H1 (cell line): ENCODE results near the gene DAZAP1. TPM values are rescaled to one million over a fixed set of nuclear protein-coding genes. Genes with fewer than 3 reads are reported as not detected.

Source experiments
- CTCF ChIA-PET: fragments of 300-600 bp; sonication (Branson Sonifier 250); formaldehyde crosslinking; loops from one replicate; lab custom pipeline; 2021; ENCODE audit not compliant: partially characterized antibody; lab: Charles Lee
- POLR2A ChIA-PET: fragments of 300-600 bp; sonication (Branson Sonifier 250); formaldehyde crosslinking; loops from one replicate; lab custom pipeline; 2021; ENCODE audit warnings: inconsistent platforms; ENCODE audit not compliant: partially characterized antibody; lab: Charles Lee
- DNase-seq, 2 experiments: peaks; one replicate each; pipeline versions ENCODE4 v3.0.0 to v3.0.0-alpha.2; 2010 to 2022; ENCODE audit warnings: low spot score in 2 of 2, low read depth in 1 of 2, mixed read lengths in 1 of 2
- FAIRE-seq: peaks from 2 replicates; lab custom pipeline; 2011; peaks lifted over from hg19 to GRCh38; lab: Jason Lieb, UNC
- H2AFZ ChIP-seq: 2 replicates; pipeline ENCODE4 v1.8.1; 2012; ENCODE audit warnings: low read length, inconsistent platforms
- H2AK5ac ChIP-seq: 2 replicates; pipeline ENCODE4 v1.6.1; 2013; ENCODE audit warnings: low read depth, low read length
- H2BK120ac ChIP-seq: replicated peaks from 2 replicates; pipeline ENCODE3; 2013; ENCODE audit warnings: low read depth, low read length, inconsistent platforms
- H2BK12ac ChIP-seq: 2 replicates; pipeline ENCODE4 v1.6.1; 2013; ENCODE audit warnings: low read depth, low read length
- H2BK15ac ChIP-seq: 2 replicates; pipeline ENCODE4 v1.6.1; 2013; ENCODE audit warnings: low read length
- H2BK20ac ChIP-seq: 2 replicates; pipeline ENCODE4 v1.6.1; 2013; ENCODE audit warnings: low read length
- H2BK5ac ChIP-seq: 2 replicates; pipeline ENCODE4 v1.6.1; 2013; ENCODE audit warnings: low read depth, low read length
- H3K14ac ChIP-seq: 2 replicates; pipeline ENCODE4 v1.6.1; 2013; ENCODE audit warnings: inconsistent platforms; ENCODE audit not compliant: insufficient read length
- H3K18ac ChIP-seq: 2 replicates; pipeline ENCODE4 v1.6.1; 2013; ENCODE audit warnings: low read length; ENCODE audit errors: extremely low read depth
- H3K23ac ChIP-seq: 2 replicates; pipeline ENCODE4 v1.6.1; 2013; ENCODE audit warnings: inconsistent platforms; ENCODE audit not compliant: insufficient read length
- H3K23me2 ChIP-seq: 2 replicates; pipeline ENCODE4 v1.6.1; 2013; ENCODE audit warnings: low read depth, low read length
- H3K27ac ChIP-seq: 2 replicates; pipeline ENCODE4 v1.6.1; 2011; ENCODE audit warnings: low read depth, low read length, inconsistent platforms
- H3K27me3 ChIP-seq, 4 experiments: replicated peaks in 1 of 4; 1 replicate in 1 of 4; 2 replicates in 3 of 4; pipeline versions ENCODE4 v1.6.1 to v1.8.1; 2011 to 2013; ENCODE audit warnings: low read length in 3 of 4, mild to moderate bottlenecking in 3 of 4, inconsistent platforms in 2 of 4, mixed read lengths in 2 of 4, moderate library complexity in 1 of 4; ENCODE audit not compliant: control insufficient read depth in 3 of 4, insufficient read depth in 3 of 4; ENCODE audit errors: extremely low read depth in 1 of 4
- H3K36me3 ChIP-seq, 4 experiments: 2 replicates each; pipeline versions ENCODE4 v1.6.1 to v1.8.1; 2011 to 2013; ENCODE audit warnings: mild to moderate bottlenecking in 4 of 4, low read length in 3 of 4, moderate library complexity in 2 of 4, control low read depth in 1 of 4, inconsistent platforms in 1 of 4; ENCODE audit not compliant: insufficient read depth in 4 of 4, control insufficient read depth in 2 of 4
- H3K4ac ChIP-seq: replicated peaks from 2 replicates; pipeline ENCODE3; 2013; ENCODE audit warnings: low read length, low read depth, mixed read lengths, inconsistent platforms; ENCODE audit not compliant: insufficient read length
- H3K4me1 ChIP-seq, 4 experiments: replicated peaks in 1 of 4; 1 replicate in 1 of 4; 2 replicates in 3 of 4; pipeline versions ENCODE4 v1.6.1 to v1.8.1; 2011 to 2013; ENCODE audit warnings: low read length in 3 of 4, inconsistent platforms in 2 of 4, mixed read lengths in 1 of 4; ENCODE audit not compliant: insufficient read depth in 4 of 4, control insufficient read depth in 3 of 4
- H3K4me2 ChIP-seq, 2 experiments: 2 replicates each; pipeline versions ENCODE4 v1.6.1 to v1.8.1; 2011 to 2013; ENCODE audit warnings: low read depth in 2 of 2, low read length in 2 of 2, control low read depth in 1 of 2, inconsistent platforms in 1 of 2, mild to moderate bottlenecking in 1 of 2; ENCODE audit not compliant: insufficient read depth in 1 of 2
- H3K4me3 ChIP-seq, 4 experiments: fragments of 200-600, 300-600 bp in 1 of 4; sonication (generic), shearing (Covaris generic), sonication (Bioruptor Twin) in 1 of 4; 2 replicates each; pipeline versions ENCODE4 v1.5.1 to v1.8.1; 2011 to 2016; ENCODE audit warnings: low read length in 4 of 4, low read depth in 3 of 4, control low read depth in 2 of 4, inconsistent platforms in 2 of 4, mild to moderate bottlenecking in 2 of 4, mixed read lengths in 1 of 4, moderate library complexity in 1 of 4; ENCODE audit not compliant: insufficient read depth in 2 of 4; ENCODE audit errors: extremely low read depth in 1 of 4
- H3K56ac ChIP-seq: replicated peaks from 2 replicates; pipeline ENCODE3; 2013; ENCODE audit warnings: low read depth, mild to moderate bottlenecking, mixed read lengths, low read length, inconsistent platforms; ENCODE audit not compliant: insufficient read length
- H3K79me1 ChIP-seq: 2 replicates; pipeline ENCODE4 v1.6.1; 2013; ENCODE audit warnings: low read depth, low read length, control low read depth
- H3K79me2 ChIP-seq, 2 experiments: 2 replicates each; pipeline versions ENCODE4 v1.6.1 to v1.8.1; 2012 to 2013; ENCODE audit warnings: low read length in 2 of 2, mild to moderate bottlenecking in 2 of 2, inconsistent platforms in 1 of 2; ENCODE audit not compliant: insufficient read depth in 2 of 2, control insufficient read depth in 1 of 2
- H3K9ac ChIP-seq, 4 experiments: replicated peaks in 1 of 4; 1 replicate in 1 of 4; 2 replicates in 3 of 4; pipeline versions ENCODE4 v1.6.1 to v1.8.1; 2011 to 2013; ENCODE audit warnings: low read depth in 3 of 4, low read length in 3 of 4, control low read depth in 2 of 4, mild to moderate bottlenecking in 2 of 4, moderate library complexity in 2 of 4, inconsistent platforms in 1 of 4; ENCODE audit errors: extremely low read depth in 1 of 4
- H3K9me3 ChIP-seq, 2 experiments: 2 replicates each; pipeline versions ENCODE4 v1.6.1 to v1.8.1; 2012 to 2013; ENCODE audit warnings: mild to moderate bottlenecking in 2 of 2, moderate library complexity in 2 of 2, control low read depth in 1 of 2, inconsistent platforms in 1 of 2, low read depth in 1 of 2, low read length in 1 of 2, mixed read lengths in 1 of 2; ENCODE audit not compliant: insufficient read depth in 2 of 2
- H4K20me1 ChIP-seq, 2 experiments: replicated peaks in 1 of 2; 2 replicates each; pipeline versions ENCODE3 to v1.8.1; 2011 to 2013; ENCODE audit warnings: inconsistent platforms in 2 of 2, low read length in 2 of 2, mild to moderate bottlenecking in 1 of 2; ENCODE audit not compliant: insufficient read depth in 2 of 2, control insufficient read depth in 1 of 2
- H4K5ac ChIP-seq: 2 replicates; pipeline ENCODE4 v1.6.1; 2013; ENCODE audit warnings: low read length, low read depth, mixed read lengths, inconsistent platforms; ENCODE audit not compliant: insufficient read length
- H4K8ac ChIP-seq: 2 replicates; pipeline ENCODE4 v1.8.0; 2013; ENCODE audit warnings: mild to moderate bottlenecking, moderate library complexity, low read length, inconsistent platforms; ENCODE audit not compliant: insufficient read depth; ENCODE audit errors: extremely low read depth
- H4K91ac ChIP-seq: replicated peaks from 2 replicates; pipeline ENCODE3; 2013; ENCODE audit warnings: low read length, mixed read lengths, inconsistent platforms; ENCODE audit not compliant: insufficient read length
- JUND ChIP-seq: IDR thresholded peaks from 2 replicates; pipeline ENCODE4 v1.6.1; 2011; ENCODE audit warnings: mild to moderate bottlenecking, improper control_type of control experiment, low read length
- NRF1 ChIP-seq: IDR thresholded peaks from 2 replicates; pipeline ENCODE4 v1.6.1; 2011; ENCODE audit warnings: mild to moderate bottlenecking, low read depth, low read length, improper control_type of control experiment
- SP4 ChIP-seq: IDR thresholded peaks from 2 replicates; pipeline ENCODE4 v1.6.1; 2012; ENCODE audit warnings: low read length, inconsistent platforms
- WGBS, 2 experiments: shearing (Covaris generic) in 1 of 2; methylation state at CpG; one replicate each; pipeline versions ENCODE4 v1.1.6 to v1.1.7; 2013 to 2015; ENCODE audit warnings: low lambda C conversion rate in 2 of 2, mixed read lengths in 2 of 2, inconsistent platforms in 1 of 2, low coverage in 1 of 2, missing lambda C conversion rate in 1 of 2; ENCODE audit not compliant: insufficient replicate concordance in 2 of 2, insufficient coverage in 1 of 2, insufficient read length in 1 of 2; ENCODE audit errors: extremely low coverage in 1 of 2, missing lambda C conversion rate in 1 of 2; 5-methylcytosine and 5-hydroxymethylcytosine counted together
- long read RNA-seq, 2 experiments: library from RNA in 1 of 2; library from capped mRNA in 1 of 2; stranded (forward); transcript quantifications; one replicate each; pipeline ENCODE4 v2.0.0, GENCODE V29; 2021; ENCODE audit warnings: inconsistent platforms in 1 of 2
- polyA minus RNA-seq, 3 experiments: library from RNA; depleted of rRNA, polyadenylated mRNA; stranded (reverse); fragments of >200 nt; gene quantifications; 1 replicate in 2 of 3; 2 replicates in 1 of 3; pipeline ENCODE4 v1.2.3, GENCODE V29; 2011
- polyA plus RNA-seq, 7 experiments: library from polyadenylated mRNA; depleted of rRNA in 3 of 7; stranded (reverse) in 5 of 7; unstranded in 2 of 7; fragments of >200 nt in 5 of 7; fragments of 200-250 nt in 2 of 7; gene quantifications; 1 replicate in 5 of 7; 2 replicates in 1 of 7; 4 replicates in 1 of 7; pipeline versions ENCODE4 v1.2.1 to v1.2.3, GENCODE V29; 2011 to 2013; ENCODE audit warnings: missing spikeins in 2 of 7, mixed read lengths in 2 of 7
- total RNA-seq: library from RNA; stranded (reverse); fragmentation: NEBNext Ultra II Directional; extraction: Animal tissue kit (Norgen Biotek cat#: 25700); gene quantifications from 2 replicates; pipeline ENCODE4 v1.2.1, GENCODE V29; 2021

DAZAP1 gene
- total RNA-seq (341 and 343 TPM in 2 replicates), polyA plus RNA-seq (2011; rRNA removed) (79.6 and 139 TPM in 2 replicates), polyA minus RNA-seq (2011; rRNA and poly(A)+ RNA removed) (44.1 and 52.1 TPM in 2 replicates)
- polyA plus RNA-seq (2011; cell fraction: cytosol; rRNA removed), result 146 TPM
- 154 TPM for polyA plus RNA-seq (2011; cell fraction: nucleus; rRNA removed)
- 141 to 222 TPM (median 192 TPM) in 4 replicates for polyA plus RNA-seq (2012, experiment 1 of 2)
- 169 TPM for polyA plus RNA-seq (2012, experiment 2 of 2)
- polyA plus RNA-seq (2013, experiment 1 of 2), result 192 TPM
- polyA plus RNA-seq (2013, experiment 2 of 2), result 197 TPM
- polyA minus RNA-seq (2011; cell fraction: cytosol; rRNA and poly(A)+ RNA removed), result 81.1 TPM
- 59.0 TPM for polyA minus RNA-seq (2011; cell fraction: nucleus; rRNA and poly(A)+ RNA removed)
- long read RNA-seq, experiment 1, transcript DAZAP1-205 (12 exons, 2,086 nt), result minor isoform, 8 of 301 reads
- long read RNA-seq, experiment 1, transcript DAZAP1-203 (5 exons, 3,943 nt), result minor isoform, 40 of 301 reads
- long read RNA-seq, experiment 1, transcript DAZAP1-201 (12 exons, 2,160 nt), result minor isoform, 15 of 301 reads
- long read RNA-seq, experiment 1, transcript DAZAP1-208 (1 exons, 3,642 nt), result major isoform, 53 of 301 reads
- long read RNA-seq, experiment 1, partial matches to known transcripts, result 150 of 301 reads
- long read RNA-seq, experiment 1, other reads (novel, unspliced or antisense), result 31 of 301 reads
- long read RNA-seq, experiment 2, transcript DAZAP1-208 (1 exons, 3,642 nt), result major isoform, 39 of 44 reads
- long read RNA-seq, experiment 2, partial matches to known transcripts, result 3 of 44 reads
- long read RNA-seq, experiment 2, other reads (novel, unspliced or antisense), result 0 of 44 reads

DNA sequence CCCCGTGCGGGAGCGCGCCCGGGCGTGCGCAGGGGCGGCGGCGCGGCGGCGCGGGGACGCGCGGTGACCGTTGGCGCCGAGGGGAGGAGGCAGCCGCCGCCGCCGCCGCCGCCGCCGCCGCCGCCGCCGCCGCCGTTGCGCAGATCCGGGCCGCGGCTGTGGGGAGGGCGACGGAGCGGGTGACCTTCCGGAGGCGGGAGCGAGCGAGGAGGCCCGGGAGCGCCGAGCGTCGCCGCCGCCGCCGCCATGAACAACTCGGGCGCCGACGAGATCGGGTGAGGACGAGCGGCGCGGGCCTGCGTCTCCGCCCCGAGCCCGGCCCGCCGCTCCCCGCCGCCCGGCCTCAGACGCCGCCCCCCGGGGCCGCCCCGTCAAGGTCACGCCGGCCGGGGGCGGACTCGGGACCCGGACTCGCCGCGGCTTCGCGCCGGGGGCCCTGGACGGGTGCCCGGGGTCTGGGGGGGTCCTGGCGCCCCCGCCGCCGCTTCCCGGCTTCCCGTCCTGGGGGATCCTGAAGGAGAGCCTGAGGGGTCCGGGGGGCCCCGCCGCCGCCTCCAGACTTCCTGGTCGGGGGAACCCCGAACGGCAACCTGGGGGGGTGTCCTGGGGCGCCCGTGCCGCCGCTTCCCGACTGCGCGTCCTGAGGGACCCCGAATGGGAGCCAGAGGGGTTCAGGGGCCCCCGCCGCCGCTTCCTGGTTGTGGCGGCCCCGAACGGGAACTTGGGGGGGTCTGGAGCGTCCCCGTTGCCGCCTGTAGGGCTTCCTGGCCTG, at the start of gene DAZAP1:
TSS of gene DAZAP1 (plus strand) at position 59 of the 772 bp plus-strand sequence. CDS start at position 247, 188 bp downstream.
- H3K9me3 ChIP-seq, result no peaks in the 10 kb centered on the region
- TF ChIP-seq JUND (no peak), NRF1 (peak; percentile 1; the same call in 1 of the 2 replicates), SP4 (0 out of 2 replicates have a peak, but pooled peaks have one; percentile 3)

More for the DNA sequence above, at the start of gene DAZAP1:
- Histone ChIP-seq H3K4me2 (peak within 1 kb of the TSS; percentile 85 to 87), H3K27ac (peak within 1 kb of the TSS; percentile 66), H4K20me1 (peaks cover 40 to 41% of the 10 kb centered on the region in 2 experiments), H2BK5ac (peak within 1 kb of the TSS; percentile 78; the same call in 1 of the 2 replicates), H3K23me2 (peaks cover 10% of the 10 kb centered on the region; the same call in 1 of the 2 replicates), H3K14ac (no peak within 1 kb of the TSS), H3K4me3 (peak within 1 kb of the TSS; percentile 71 to 85 (median 84)), H3K79me1 (peaks cover 8% of the 10 kb centered on the region), H2BK120ac (no peak within 1 kb of the TSS), H3K27me3 (0 out of 7 replicates have a peak, but pooled peaks cover 0 to under 1% (median 0%) of the 10 kb centered on the region in 4 experiments), H3K79me2 (peaks cover 47 to 50% of the 10 kb centered on the region in 2 experiments), H3K23ac (no peak within 1 kb of the TSS), H3K4ac (peak within 1 kb of the TSS; percentile 92), H3K36me3 (peaks cover 0 to 3% (median 0%) of the 10 kb centered on the region in 4 experiments; a peak in 4 of 8 replicates), H2AFZ (no peak within 1 kb of the TSS), H2BK15ac (no peak within 1 kb of the TSS), H3K18ac (peak within 1 kb of the TSS; percentile 83), H2BK20ac (no peak within 1 kb of the TSS), H4K5ac (peak within 1 kb of the TSS; percentile 64), H4K8ac (peak within 1 kb of the TSS; percentile 92), H2BK12ac (no peak within 1 kb of the TSS), H4K91ac (peak within 1 kb of the TSS; percentile 61), H3K4me1 (peaks cover 2 to 21% (median 17%) of the 10 kb centered on the region in 4 experiments; a peak in 6 of 7 replicates), H2AK5ac (no peak within 1 kb of the TSS), H3K9ac (peak within 1 kb of the TSS; percentile 47 to 93 (median 74); a peak in 6 of 7 replicates), H3K56ac (peak within 1 kb of the TSS; percentile 69)
- CTCF ChIA-PET, result no interaction called here
- no peak for DNase-seq
- no peak for FAIRE-seq
- WGBS, 2 experiments, result 1% methylated on average over 26 of the region's 121 CpGs; no CpG with 5 or more reads in 1 of the 2 experiments
- POLR2A ChIA-PET, result interaction anchor here (1.0 to 1.2 kb wide), 2 partner anchors 10 to 139 kb away, joined by 4 to 5 read pairs; partner anchors contain the start of gene CIRBP
